HepG2 (cell line): ENCODE measurements around the gene SPRR2E.

Experiments
- CTCF ChIP-seq: sonication (generic); formaldehyde crosslinking; IDR thresholded peaks from 2 replicates; pipeline ENCODE4 v1.5.0; 2020; ENCODE audit warnings: mild to moderate bottlenecking, missing genetic modification reagents, moderate library complexity
- GMEB2 ChIP-seq: IDR thresholded peaks from 2 replicates; pipeline ENCODE4 v1.6.1; 2016; ENCODE audit warnings: missing biosample characterization, missing genetic modification reagents, low read depth
- MYC ChIP-seq: sonication (generic); formaldehyde crosslinking; IDR thresholded peaks from 2 replicates; pipeline ENCODE4 v1.9.0; 2021; ENCODE audit warnings: missing genetic modification reagents, borderline replicate concordance
- SMC3 ChIP-seq: IDR thresholded peaks from 2 replicates; pipeline ENCODE4 v1.6.1; 2011; ENCODE audit warnings: low read length, improper control_type of control experiment
- ZNF12 ChIP-seq: sonication (generic); formaldehyde crosslinking; IDR thresholded peaks from 2 replicates; pipeline ENCODE4 v1.5.0; 2020; ENCODE audit warnings: missing genetic modification reagents
- ZNF660 ChIP-seq: sonication (generic); formaldehyde crosslinking; IDR thresholded peaks from 2 replicates; pipeline ENCODE4 v1.5.1; 2020; ENCODE audit warnings: mild to moderate bottlenecking, low read depth, missing genetic modification reagents, borderline replicate concordance

- TF ChIP-seq CTCF: no peak
- no peak for TF ChIP-seq ZNF660 (CRISPR knock-in tag)
- TF ChIP-seq MYC (CRISPR knock-in tag): no peak
- no peak for TF ChIP-seq SMC3
- TF ChIP-seq ZNF12 (CRISPR knock-in tag): no peak
- TF ChIP-seq GMEB2 (CRISPR knock-in tag): no peak
These were observed 5.9 kb upstream of the SPRR2E start for GRCh38 chr1:153100245-153100644.
